KMS-11 (cell line): ENCODE measurements around the gene RRAGA.

Experiments used
- H2AFZ ChIP-seq: fragments of 200-600 bp; sonication (generic); 2 replicates; pipeline ENCODE4 v1.6.1; 2016; ENCODE audit warnings: antibody characterized with exemption, mixed run types, low read depth
- H3K27ac ChIP-seq: fragments of 200-600 bp; sonication (generic); 2 replicates; pipeline ENCODE4 v1.6.1; 2016; ENCODE audit warnings: mild to moderate bottlenecking, mixed run types
- H3K27me3 ChIP-seq: fragments of 200-600 bp; sonication (generic); 2 replicates; pipeline ENCODE4 v1.6.1; 2017; ENCODE audit warnings: mild to moderate bottlenecking, low read depth, mixed run types, moderate library complexity; ENCODE audit not compliant: insufficient read depth
- H3K36me3 ChIP-seq: fragments of 200-600 bp; sonication (generic); 2 replicates; pipeline ENCODE4 v1.6.1; 2017; ENCODE audit warnings: mild to moderate bottlenecking, mixed run types; ENCODE audit not compliant: insufficient read depth
- H3K4me1 ChIP-seq: fragments of 200-600 bp; sonication (generic); 2 replicates; pipeline ENCODE4 v1.6.1; 2016; ENCODE audit warnings: mild to moderate bottlenecking, low read depth, mixed run types; ENCODE audit not compliant: poor library complexity, severe bottlenecking
- H3K4me2 ChIP-seq: fragments of 200-600 bp; sonication (generic); 2 replicates; pipeline ENCODE4 v1.7.0; 2016; ENCODE audit warnings: mild to moderate bottlenecking, mixed run types
- H3K4me3 ChIP-seq: fragments of 200-600 bp; sonication (generic); IDR thresholded peaks from 2 replicates; pipeline ENCODE4 v1.6.1; 2017; ENCODE audit warnings: low read depth, low read length, mixed read lengths; ENCODE audit not compliant: insufficient read depth
- H3K79me2 ChIP-seq: fragments of 200-600 bp; sonication (generic); 2 replicates; pipeline ENCODE4 v1.6.1; 2016; ENCODE audit warnings: low read depth, mixed run types; ENCODE audit not compliant: insufficient read depth
- H3K9ac ChIP-seq: fragments of 200-600 bp; sonication (generic); 2 replicates; pipeline ENCODE4 v1.6.1; 2016; ENCODE audit warnings: mild to moderate bottlenecking, mixed run types
- H4K20me1 ChIP-seq: fragments of 200-600 bp; sonication (generic); 2 replicates; pipeline ENCODE4 v1.6.1; 2016; ENCODE audit warnings: mild to moderate bottlenecking, mixed run types; ENCODE audit not compliant: insufficient read depth
- TF ChIP-seq, protein P1 (sequence below): fragments of 200-600 bp; sonication (generic); conservative IDR thresholded peaks from 2 replicates; pipeline ENCODE4 v1.6.1; 2017; ENCODE audit warnings: low read depth, mild to moderate bottlenecking, antibody characterized with exemption, low read length, moderate library complexity, mixed read lengths

RRAGA gene

DNA sequence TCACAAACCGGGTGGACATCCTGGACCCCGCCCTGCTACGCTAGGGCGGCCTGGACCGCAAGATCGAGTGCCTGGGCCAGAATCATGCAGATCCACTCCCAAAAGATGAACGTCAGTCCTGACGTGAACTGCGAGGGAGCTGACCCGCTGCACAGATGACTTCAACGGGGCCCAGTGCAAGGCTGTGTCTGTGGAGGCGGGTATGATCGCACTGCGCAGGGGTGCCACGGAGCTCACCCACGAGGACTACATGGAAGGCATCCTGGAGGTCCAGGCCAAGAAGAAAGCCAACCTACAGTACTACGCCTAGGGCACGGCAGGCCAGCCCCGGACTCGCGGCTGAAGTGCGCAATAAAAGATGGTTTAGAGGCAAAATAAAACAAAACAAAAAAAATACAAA, 21.4 kb upstream of the RRAGA start:
- Histone ChIP-seq H3K4me1 (peaks cover 2% of the 10 kb centered on the region), H3K36me3 (no peaks in the 10 kb centered on the region), H3K4me2 (no peak overlapping the region), H3K9ac (no peak overlapping the region), H4K20me1 (no peaks in the 10 kb centered on the region), H3K79me2 (no peaks in the 10 kb centered on the region), H3K4me3 (no peak overlapping the region), H3K27ac (no peak overlapping the region), H2AFZ (no peak overlapping the region), H3K27me3 (no peaks in the 10 kb centered on the region)
- TF ChIP-seq, protein P1, sequence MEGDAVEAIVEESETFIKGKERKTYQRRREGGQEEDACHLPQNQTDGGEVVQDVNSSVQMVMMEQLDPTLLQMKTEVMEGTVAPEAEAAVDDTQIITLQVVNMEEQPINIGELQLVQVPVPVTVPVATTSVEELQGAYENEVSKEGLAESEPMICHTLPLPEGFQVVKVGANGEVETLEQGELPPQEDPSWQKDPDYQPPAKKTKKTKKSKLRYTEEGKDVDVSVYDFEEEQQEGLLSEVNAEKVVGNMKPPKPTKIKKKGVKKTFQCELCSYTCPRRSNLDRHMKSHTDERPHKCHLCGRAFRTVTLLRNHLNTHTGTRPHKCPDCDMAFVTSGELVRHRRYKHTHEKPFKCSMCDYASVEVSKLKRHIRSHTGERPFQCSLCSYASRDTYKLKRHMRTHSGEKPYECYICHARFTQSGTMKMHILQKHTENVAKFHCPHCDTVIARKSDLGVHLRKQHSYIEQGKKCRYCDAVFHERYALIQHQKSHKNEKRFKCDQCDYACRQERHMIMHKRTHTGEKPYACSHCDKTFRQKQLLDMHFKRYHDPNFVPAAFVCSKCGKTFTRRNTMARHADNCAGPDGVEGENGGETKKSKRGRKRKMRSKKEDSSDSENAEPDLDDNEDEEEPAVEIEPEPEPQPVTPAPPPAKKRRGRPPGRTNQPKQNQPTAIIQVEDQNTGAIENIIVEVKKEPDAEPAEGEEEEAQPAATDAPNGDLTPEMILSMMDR = no peak

GRCh38 chr9:19028835-19029451, 20.3 kb upstream of the RRAGA start:
- no peak overlapping the region for H3K4me3 ChIP-seq
- peaks cover 2% of the 10 kb centered on the region for H3K4me1 ChIP-seq
- TF ChIP-seq, protein P1 = peak; percentile 68
- H3K9ac ChIP-seq = no peak overlapping the region
- no peaks in the 10 kb centered on the region for H3K27me3 ChIP-seq
- no peaks in the 10 kb centered on the region for H4K20me1 ChIP-seq
- peak overlapping the region; percentile 17 for H2AFZ ChIP-seq
- no peak overlapping the region for H3K27ac ChIP-seq
- H3K36me3 ChIP-seq = no peaks in the 10 kb centered on the region
- H3K4me2 ChIP-seq = no peak overlapping the region
- no peaks in the 10 kb centered on the region for H3K79me2 ChIP-seq

GRCh38 chr9:19030899-19031298, 18.3 kb upstream of the RRAGA start:
- H3K4me2 ChIP-seq = no peak overlapping the region
- H4K20me1 ChIP-seq = no peaks in the 10 kb centered on the region
- H3K4me1 ChIP-seq = peaks cover 2% of the 10 kb centered on the region
- no peak overlapping the region for H2AFZ ChIP-seq
- TF ChIP-seq, protein P1 = no peak
- no peaks in the 10 kb centered on the region for H3K79me2 ChIP-seq
- no peaks in the 10 kb centered on the region for H3K36me3 ChIP-seq
- H3K27me3 ChIP-seq = no peaks in the 10 kb centered on the region
- no peak overlapping the region for H3K9ac ChIP-seq
- no peak overlapping the region for H3K4me3 ChIP-seq
- H3K27ac ChIP-seq = no peak overlapping the region

GRCh38 chr9:19032406-19032805, 16.8 kb upstream of the RRAGA start:
- TF ChIP-seq, protein P1 = no peak
- Histone ChIP-seq H3K36me3 (no peaks in the 10 kb centered on the region), H3K4me2 (no peak overlapping the region), H3K4me1 (no peaks in the 10 kb centered on the region), H4K20me1 (no peaks in the 10 kb centered on the region), H3K4me3 (no peak overlapping the region), H2AFZ (no peak overlapping the region), H3K27me3 (no peaks in the 10 kb centered on the region), H3K9ac (no peak overlapping the region), H3K27ac (no peak overlapping the region), H3K79me2 (no peaks in the 10 kb centered on the region)
